OCI-LY7 (cell line): Measurements from ENCODE around the gene ATF2. TPM values are rescaled to one million over a fixed set of nuclear protein-coding genes. Genes with fewer than 3 reads are reported as not detected.

Source experiments
- BruUV-seq: library from RNA; stranded (reverse); fragments of 400-500 nt; replicated peaks from 2 replicates; lab custom pipeline; 2021; lab: Mats Ljungman, UMichigan
- CTCF ChIA-PET: fragments of 300-600 bp; sonication (Branson Sonifier 250); formaldehyde crosslinking; loops from one replicate; lab custom pipeline; 2022; ENCODE audit warnings: antibody characterized with exemption; ENCODE audit not compliant: unreplicated experiment; lab: Charles Lee
- POLR2A ChIA-PET: fragments of 300-600 bp; sonication (Branson Sonifier 250); formaldehyde crosslinking; loops from one replicate; lab custom pipeline; 2022; ENCODE audit warnings: antibody characterized with exemption; lab: Charles Lee
- DNase-seq: peaks from one replicate; pipeline ENCODE4 v3.0.0-alpha.2; 2015; ENCODE audit warnings: low spot score
- H2AFZ ChIP-seq: fragments of 200-600 bp; sonication (generic), shearing (Covaris generic); 2 replicates; pipeline ENCODE4 v1.6.1; 2014; ENCODE audit warnings: mild to moderate bottlenecking, antibody characterized with exemption, low read length, moderate library complexity
- H3K27ac ChIP-seq: fragments of 200-600 bp; sonication (generic); 2 replicates; pipeline ENCODE4 v1.5.1; 2014; ENCODE audit warnings: mixed run types, low read depth, mild to moderate bottlenecking, moderate library complexity, low read length, inconsistent platforms; ENCODE audit not compliant: poor library complexity, severe bottlenecking
- H3K36me3 ChIP-seq: fragments of 200-600 bp; sonication (generic); 2 replicates; pipeline ENCODE4 v1.6.1; 2014; ENCODE audit warnings: mild to moderate bottlenecking, antibody characterized with exemption, low read length, moderate library complexity, mixed read lengths; ENCODE audit not compliant: insufficient read depth
- H3K4me1 ChIP-seq: fragments of 200-600 bp; sonication (generic); 2 replicates; pipeline ENCODE4 v1.5.1; 2014; ENCODE audit warnings: mild to moderate bottlenecking, low read length; ENCODE audit not compliant: insufficient read depth, poor library complexity, severe bottlenecking
- H3K4me2 ChIP-seq: fragments of 200-600 bp; sonication (generic); 2 replicates; pipeline ENCODE4 v1.6.1; 2014; ENCODE audit warnings: mild to moderate bottlenecking, low read length
- H3K4me3 ChIP-seq: fragments of 200-600 bp; sonication (generic); 2 replicates; pipeline ENCODE4 v1.5.1; 2014; ENCODE audit warnings: mild to moderate bottlenecking, low read depth, low read length; ENCODE audit not compliant: poor library complexity, severe bottlenecking
- H3K79me2 ChIP-seq: fragments of 200-600 bp; sonication (generic); 2 replicates; pipeline ENCODE4 v1.6.1; 2016; ENCODE audit warnings: low read depth, mild to moderate bottlenecking, low read length, moderate library complexity, mixed read lengths; ENCODE audit not compliant: insufficient read depth
- H3K9me2 ChIP-seq: fragments of 200-600 bp; sonication (generic); 2 replicates; pipeline ENCODE4 v1.6.1; 2016; ENCODE audit warnings: mild to moderate bottlenecking, low read length, mixed read lengths; ENCODE audit not compliant: insufficient read depth
- H3K9me3 ChIP-seq: fragments of 200-600 bp; sonication (generic); 2 replicates; pipeline ENCODE4 v1.6.1; 2014; ENCODE audit warnings: mild to moderate bottlenecking, mixed run types, low read length, mixed read lengths
- H4K20me1 ChIP-seq: fragments of 200-600 bp; sonication (generic); 2 replicates; pipeline ENCODE4 v1.6.1; 2014; ENCODE audit warnings: mild to moderate bottlenecking, antibody characterized with exemption, low read length, moderate library complexity, mixed read lengths; ENCODE audit not compliant: insufficient read depth
- EZH2phosphoT487 ChIP-seq: fragments of 200-600 bp; sonication (generic); IDR thresholded peaks from 2 replicates; pipeline ENCODE4 v1.6.1; 2018; ENCODE audit warnings: low read depth, borderline replicate concordance, mild to moderate bottlenecking, mixed run types, antibody characterized with exemption, low read length, moderate library complexity, mixed read lengths
- intact Hi-C: fragments of 100-400 bp; cut with micrococcal nuclease; formaldehyde crosslinking; loops from one replicate; pipeline ENCODE4 v1.10.0; 2022; ENCODE audit not compliant: unreplicated experiment
- total RNA-seq, 2 experiments: library from RNA; depleted of rRNA in 1 of 2; stranded (reverse); fragments of >200 nt in 1 of 2; shearing (Covaris generic) in 1 of 2; gene quantifications; 2 replicates each; pipeline ENCODE4 v1.2.3, GENCODE V29; 2014 to 2022
- TF ChIP-seq, protein P1 (sequence below): fragments of 200-600 bp; sonication (generic); conservative IDR thresholded peaks from 2 replicates; pipeline ENCODE4 v1.5.1; 2014; ENCODE audit warnings: mild to moderate bottlenecking, antibody characterized with exemption, low read length, moderate library complexity, mixed read lengths

ATF2 gene
- total RNA-seq, 2 experiments from 2014 or later, result 22.7 to 43.3 TPM

DNA sequence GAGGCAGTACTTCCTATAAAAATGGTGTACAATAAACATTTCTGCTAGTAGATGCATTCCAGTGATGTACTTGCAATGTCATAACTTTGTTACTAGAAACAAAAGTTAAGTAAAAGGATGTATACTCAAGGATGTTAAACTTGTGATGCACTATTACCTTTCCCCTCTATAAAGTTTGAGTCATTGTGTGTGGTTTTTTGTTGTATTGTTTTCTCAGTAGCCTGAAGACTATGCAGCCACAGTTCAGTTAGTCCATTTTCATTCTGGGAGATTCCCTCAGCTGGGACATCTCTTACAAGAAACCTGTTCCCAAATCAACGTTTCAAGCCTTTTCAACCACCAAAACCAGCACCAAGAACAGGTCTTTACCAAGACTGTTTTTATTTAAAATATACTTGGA, 7.9 kb upstream of the ATF2 start:
- H2AFZ ChIP-seq, result no peak overlapping the region
- no peaks in the 10 kb centered on the region for H3K9me2 ChIP-seq
- no peak for TF ChIP-seq EZH2phosphoT487
- TF ChIP-seq, protein P1, sequence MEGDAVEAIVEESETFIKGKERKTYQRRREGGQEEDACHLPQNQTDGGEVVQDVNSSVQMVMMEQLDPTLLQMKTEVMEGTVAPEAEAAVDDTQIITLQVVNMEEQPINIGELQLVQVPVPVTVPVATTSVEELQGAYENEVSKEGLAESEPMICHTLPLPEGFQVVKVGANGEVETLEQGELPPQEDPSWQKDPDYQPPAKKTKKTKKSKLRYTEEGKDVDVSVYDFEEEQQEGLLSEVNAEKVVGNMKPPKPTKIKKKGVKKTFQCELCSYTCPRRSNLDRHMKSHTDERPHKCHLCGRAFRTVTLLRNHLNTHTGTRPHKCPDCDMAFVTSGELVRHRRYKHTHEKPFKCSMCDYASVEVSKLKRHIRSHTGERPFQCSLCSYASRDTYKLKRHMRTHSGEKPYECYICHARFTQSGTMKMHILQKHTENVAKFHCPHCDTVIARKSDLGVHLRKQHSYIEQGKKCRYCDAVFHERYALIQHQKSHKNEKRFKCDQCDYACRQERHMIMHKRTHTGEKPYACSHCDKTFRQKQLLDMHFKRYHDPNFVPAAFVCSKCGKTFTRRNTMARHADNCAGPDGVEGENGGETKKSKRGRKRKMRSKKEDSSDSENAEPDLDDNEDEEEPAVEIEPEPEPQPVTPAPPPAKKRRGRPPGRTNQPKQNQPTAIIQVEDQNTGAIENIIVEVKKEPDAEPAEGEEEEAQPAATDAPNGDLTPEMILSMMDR, result no peak
- H3K4me2 ChIP-seq, result no peak overlapping the region
- POLR2A ChIA-PET, result interaction anchor here (1.6 kb wide), 1 partner anchor 38 kb away, joined by 6 read pairs; no protein-coding TSS in a partner anchor
- no peak overlapping the region for H3K27ac ChIP-seq
- intact Hi-C loops, result no loop called here
- peaks cover 89% of the 10 kb centered on the region for H3K36me3 ChIP-seq
- no peak overlapping the region for H3K4me3 ChIP-seq
- no TSS peak for BruUV-seq
- no peak for DNase-seq
- CTCF ChIA-PET, result no interaction called here
- H3K9me3 ChIP-seq, result no peaks in the 10 kb centered on the region
- H3K4me1 ChIP-seq, result peaks cover 21% of the 10 kb centered on the region
- H3K79me2 ChIP-seq, result peaks cover 43% of the 10 kb centered on the region
- peaks cover 45% of the 10 kb centered on the region for H4K20me1 ChIP-seq

DNA sequence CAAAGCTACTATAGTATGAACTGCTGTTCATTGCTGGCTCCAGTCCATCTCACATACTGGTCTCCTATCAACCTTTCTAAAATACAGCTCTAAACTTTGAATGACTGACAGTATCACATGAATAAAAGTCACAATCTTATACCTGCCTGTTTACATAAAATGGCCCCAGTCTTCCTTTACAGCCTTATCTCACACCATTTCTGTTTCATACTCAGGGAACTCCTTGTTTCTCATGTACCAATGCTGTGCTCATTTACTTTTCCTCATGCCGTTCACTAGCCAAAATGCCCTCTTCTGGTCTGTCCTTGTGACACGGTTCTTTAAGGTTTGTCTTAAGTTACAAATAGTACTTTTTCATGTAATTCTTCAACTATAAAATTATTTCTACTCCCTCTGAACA, 7.3 kb upstream of the ATF2 start:
- no peak overlapping the region for H3K27ac ChIP-seq
- BruUV-seq, result no TSS peak
- H3K4me3 ChIP-seq, result no peak overlapping the region
- H3K36me3 ChIP-seq, result peaks cover 85% of the 10 kb centered on the region
- DNase-seq, result no peak
- CTCF ChIA-PET, result no interaction called here
- H3K4me2 ChIP-seq, result no peak overlapping the region
- H3K9me2 ChIP-seq, result no peaks in the 10 kb centered on the region
- no peak overlapping the region for H2AFZ ChIP-seq
- peaks cover 37% of the 10 kb centered on the region for H3K79me2 ChIP-seq
- no peak for TF ChIP-seq EZH2phosphoT487
- TF ChIP-seq, protein P1, result no peak
- POLR2A ChIA-PET, result interaction anchor here (0.7 to 1.6 kb wide), 3 partner anchors 27 to 268 kb away, joined by 3 to 6 read pairs (median 3); no protein-coding TSS in a partner anchor
- no peaks in the 10 kb centered on the region for H3K9me3 ChIP-seq
- peaks cover 21% of the 10 kb centered on the region for H3K4me1 ChIP-seq
- peaks cover 41% of the 10 kb centered on the region for H4K20me1 ChIP-seq
- intact Hi-C loops, result no loop called here

DNA sequence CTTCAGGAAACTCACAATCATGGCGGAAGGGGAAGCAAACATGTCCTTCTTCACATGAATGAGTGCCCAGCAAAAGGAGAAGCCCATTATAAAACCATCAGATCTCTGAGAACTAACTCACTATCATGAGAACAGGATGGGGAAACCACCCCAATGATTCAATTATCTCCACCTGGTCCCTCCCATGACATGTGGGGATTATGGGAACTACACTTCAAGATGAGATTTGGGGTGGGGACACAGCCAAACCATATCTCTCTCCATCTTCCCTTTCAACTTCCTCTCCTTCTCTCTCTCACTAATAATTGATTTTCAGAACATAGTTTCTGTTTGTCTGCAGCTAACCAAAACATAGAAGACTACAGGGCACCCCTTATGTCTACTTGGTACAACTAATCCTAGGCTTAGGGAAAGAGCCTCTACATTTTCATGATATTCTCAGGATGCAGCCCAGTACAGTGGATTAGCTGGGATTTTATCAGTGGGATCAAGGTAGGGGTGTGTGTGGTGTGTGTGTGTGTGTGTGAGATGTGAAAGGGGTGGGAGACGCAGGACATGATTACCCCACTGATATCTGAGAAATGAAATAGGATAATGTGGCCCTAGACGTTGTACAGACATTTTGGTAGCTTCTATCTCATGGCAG, 2.8 kb upstream of the ATF2 start:
- no peak overlapping the region for H2AFZ ChIP-seq
- no peaks in the 10 kb centered on the region for H3K9me3 ChIP-seq
- no peak overlapping the region for H3K4me3 ChIP-seq
- BruUV-seq, result no TSS peak
- intact Hi-C loops, result no loop called here
- H3K4me2 ChIP-seq, result no peak overlapping the region
- POLR2A ChIA-PET, result no interaction called here
- TF ChIP-seq, protein P1, result no peak
- no peak for TF ChIP-seq EZH2phosphoT487
- peaks cover 29% of the 10 kb centered on the region for H3K79me2 ChIP-seq
- H3K4me1 ChIP-seq, result peaks cover 23% of the 10 kb centered on the region
- no peaks in the 10 kb centered on the region for H3K9me2 ChIP-seq
- no peak for DNase-seq
- H3K27ac ChIP-seq, result no peak overlapping the region
- CTCF ChIA-PET, result no interaction called here
- peaks cover 39% of the 10 kb centered on the region for H3K36me3 ChIP-seq
- H4K20me1 ChIP-seq, result peaks cover 17% of the 10 kb centered on the region; the same call in 1 of the 2 replicates
